ENCODE data around the gene FASTK.

FASTK gene, protein sequence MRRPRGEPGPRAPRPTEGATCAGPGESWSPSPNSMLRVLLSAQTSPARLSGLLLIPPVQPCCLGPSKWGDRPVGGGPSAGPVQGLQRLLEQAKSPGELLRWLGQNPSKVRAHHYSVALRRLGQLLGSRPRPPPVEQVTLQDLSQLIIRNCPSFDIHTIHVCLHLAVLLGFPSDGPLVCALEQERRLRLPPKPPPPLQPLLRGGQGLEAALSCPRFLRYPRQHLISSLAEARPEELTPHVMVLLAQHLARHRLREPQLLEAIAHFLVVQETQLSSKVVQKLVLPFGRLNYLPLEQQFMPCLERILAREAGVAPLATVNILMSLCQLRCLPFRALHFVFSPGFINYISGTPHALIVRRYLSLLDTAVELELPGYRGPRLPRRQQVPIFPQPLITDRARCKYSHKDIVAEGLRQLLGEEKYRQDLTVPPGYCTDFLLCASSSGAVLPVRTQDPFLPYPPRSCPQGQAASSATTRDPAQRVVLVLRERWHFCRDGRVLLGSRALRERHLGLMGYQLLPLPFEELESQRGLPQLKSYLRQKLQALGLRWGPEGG

GRCh38 chr7:151080522-151081169, at the start of gene FASTK:
TSS of gene FASTK (minus strand) at chr7:151080809. CDS start at chr7:151080766, 43 bp downstream.
- DNase-seq (ENCODE audit: low read depth), result peak; percentile 86
- H3K4me3 ChIP-seq (ENCODE audit: control insufficient read depth, low read depth, low read length), result peak within 1 kb of the TSS; percentile 79
- TF ChIP-seq, protein P1, sequence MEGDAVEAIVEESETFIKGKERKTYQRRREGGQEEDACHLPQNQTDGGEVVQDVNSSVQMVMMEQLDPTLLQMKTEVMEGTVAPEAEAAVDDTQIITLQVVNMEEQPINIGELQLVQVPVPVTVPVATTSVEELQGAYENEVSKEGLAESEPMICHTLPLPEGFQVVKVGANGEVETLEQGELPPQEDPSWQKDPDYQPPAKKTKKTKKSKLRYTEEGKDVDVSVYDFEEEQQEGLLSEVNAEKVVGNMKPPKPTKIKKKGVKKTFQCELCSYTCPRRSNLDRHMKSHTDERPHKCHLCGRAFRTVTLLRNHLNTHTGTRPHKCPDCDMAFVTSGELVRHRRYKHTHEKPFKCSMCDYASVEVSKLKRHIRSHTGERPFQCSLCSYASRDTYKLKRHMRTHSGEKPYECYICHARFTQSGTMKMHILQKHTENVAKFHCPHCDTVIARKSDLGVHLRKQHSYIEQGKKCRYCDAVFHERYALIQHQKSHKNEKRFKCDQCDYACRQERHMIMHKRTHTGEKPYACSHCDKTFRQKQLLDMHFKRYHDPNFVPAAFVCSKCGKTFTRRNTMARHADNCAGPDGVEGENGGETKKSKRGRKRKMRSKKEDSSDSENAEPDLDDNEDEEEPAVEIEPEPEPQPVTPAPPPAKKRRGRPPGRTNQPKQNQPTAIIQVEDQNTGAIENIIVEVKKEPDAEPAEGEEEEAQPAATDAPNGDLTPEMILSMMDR (conservative IDR thresholded peaks at IDR 0.05; ENCODE audit: control insufficient read depth, insufficient read depth, low read depth, low read length), result no peak

GRCh38 chr7:151129960-151130591, 49.5 kb upstream of the FASTK start:
- TF ChIP-seq, protein P1 (conservative IDR thresholded peaks at IDR 0.05; ENCODE audit: control insufficient read depth, insufficient read depth, low read depth, low read length), result no peak
- H3K4me3 ChIP-seq (ENCODE audit: control insufficient read depth, low read depth, low read length), result no peak overlapping the region
- no peak for DNase-seq (ENCODE audit: low read depth)

GRCh38 chr7:151129117-151129959, 48.7 kb upstream of the FASTK start:
- H3K4me3 ChIP-seq (ENCODE audit: control insufficient read depth, low read depth, low read length), result no peak overlapping the region
- no peak for DNase-seq (ENCODE audit: low read depth)
- TF ChIP-seq, protein P1 (conservative IDR thresholded peaks at IDR 0.05; ENCODE audit: control insufficient read depth, insufficient read depth, low read depth, low read length), result no peak

- DNase-seq (ENCODE audit: low read depth), result no peak
- TF ChIP-seq, protein P1 (conservative IDR thresholded peaks at IDR 0.05; ENCODE audit: control insufficient read depth, insufficient read depth, low read depth, low read length), result no peak
- no peak overlapping the region for H3K4me3 ChIP-seq (ENCODE audit: control insufficient read depth, low read depth, low read length)
Measured at GRCh38 chr7:151128716-151129115, 48.1 kb upstream of the FASTK start.

- TF ChIP-seq, protein P1 (conservative IDR thresholded peaks at IDR 0.05; ENCODE audit: control insufficient read depth, insufficient read depth, low read depth, low read length), result no peak
- H3K4me3 ChIP-seq (ENCODE audit: control insufficient read depth, low read depth, low read length), result no peak overlapping the region
- no peak for DNase-seq (ENCODE audit: low read depth)
Measured at GRCh38 chr7:151128144-151128543, 47.5 kb upstream of the FASTK start.

Data from fibroblast of mammary gland (primary cell).